ENCODE measurements around the gene DACH2. TPM values are rescaled to one million over a fixed set of nuclear protein-coding genes. Genes with fewer than 3 reads are reported as not detected.

Gene DACH2
- total and polyA plus RNA-seq, 10 donors = not detected

DNA sequence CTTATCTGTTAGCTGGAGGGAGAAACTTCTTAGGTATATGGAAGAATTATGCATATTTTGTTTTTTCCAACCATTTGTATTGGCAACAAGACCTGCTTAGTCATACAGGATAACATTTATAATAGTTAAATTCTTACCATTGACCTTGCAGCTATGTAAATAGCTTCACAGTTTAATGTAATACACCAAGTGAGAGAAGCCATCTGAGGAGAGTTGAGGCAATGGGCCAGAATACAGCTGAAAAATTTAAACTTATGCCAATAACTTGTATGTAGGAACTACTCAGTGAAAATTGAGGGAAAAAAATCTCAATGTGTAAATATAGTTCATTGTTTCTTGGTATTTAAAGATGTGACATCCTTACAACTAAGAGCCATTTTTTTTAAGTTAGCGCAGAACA is 273.5 kb downstream of the DACH2 start:
- WGBS, 5 donors = 70 to 86% (median 78%) methylated on average over 1 of the region's 1 CpG
- no peak for DNase-seq

DNA sequence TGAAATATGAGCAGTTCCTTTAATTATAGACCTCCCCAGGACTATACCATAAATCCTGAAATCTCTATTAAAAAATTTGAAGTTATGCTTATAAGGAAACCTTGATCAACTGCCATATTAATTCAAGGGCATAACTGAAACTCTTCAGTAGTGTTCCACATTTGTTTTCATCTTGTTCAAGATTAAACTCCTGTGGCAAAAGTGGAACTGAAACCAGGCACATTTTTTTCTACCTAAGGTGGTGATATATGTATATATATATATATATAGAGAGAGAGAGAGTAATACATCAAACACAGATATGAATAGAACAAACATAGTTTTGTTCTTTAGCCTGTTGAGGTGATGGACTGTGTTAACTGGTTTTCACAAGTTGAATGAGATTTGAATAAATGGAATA is 287.9 kb downstream of the DACH2 start:
- DNase-seq = no peak
- no peak for TF ChIP-seq POLR2AphosphoS5 (IDR thresholded peaks at IDR 0.05)
- no peak for TF ChIP-seq POLR2A (IDR thresholded peaks at IDR 0.05)
- TF ChIP-seq, protein P1, sequence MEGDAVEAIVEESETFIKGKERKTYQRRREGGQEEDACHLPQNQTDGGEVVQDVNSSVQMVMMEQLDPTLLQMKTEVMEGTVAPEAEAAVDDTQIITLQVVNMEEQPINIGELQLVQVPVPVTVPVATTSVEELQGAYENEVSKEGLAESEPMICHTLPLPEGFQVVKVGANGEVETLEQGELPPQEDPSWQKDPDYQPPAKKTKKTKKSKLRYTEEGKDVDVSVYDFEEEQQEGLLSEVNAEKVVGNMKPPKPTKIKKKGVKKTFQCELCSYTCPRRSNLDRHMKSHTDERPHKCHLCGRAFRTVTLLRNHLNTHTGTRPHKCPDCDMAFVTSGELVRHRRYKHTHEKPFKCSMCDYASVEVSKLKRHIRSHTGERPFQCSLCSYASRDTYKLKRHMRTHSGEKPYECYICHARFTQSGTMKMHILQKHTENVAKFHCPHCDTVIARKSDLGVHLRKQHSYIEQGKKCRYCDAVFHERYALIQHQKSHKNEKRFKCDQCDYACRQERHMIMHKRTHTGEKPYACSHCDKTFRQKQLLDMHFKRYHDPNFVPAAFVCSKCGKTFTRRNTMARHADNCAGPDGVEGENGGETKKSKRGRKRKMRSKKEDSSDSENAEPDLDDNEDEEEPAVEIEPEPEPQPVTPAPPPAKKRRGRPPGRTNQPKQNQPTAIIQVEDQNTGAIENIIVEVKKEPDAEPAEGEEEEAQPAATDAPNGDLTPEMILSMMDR (IDR thresholded peaks at IDR 0.05 in 8 of 11, conservative IDR thresholded peaks at IDR 0.05 in 3 of 11) = no peak
- Histone ChIP-seq H3K4me3 (no peak overlapping the region), H3K36me3 (no peaks in the 10 kb centered on the region), H3K9me3 (no peaks in the 10 kb centered on the region), H3K27ac (no peak overlapping the region), H3K4me1 (no peaks in the 10 kb centered on the region), H3K27me3 (replicated peaks in 1 of 7) (no peaks in the 10 kb centered on the region)
- intact Hi-C loops (cut with DNase I; ENCODE audit: low total_unique reads) = no loop called here

More for the DNA sequence above, 273.5 kb downstream of the DACH2 start:
- Histone ChIP-seq H3K9me3 (peaks cover 0 to 7% (median 0%) of the 10 kb centered on the region in 8 donors), H3K27me3 (replicated peaks in 1 of 7) (no peaks in the 10 kb centered on the region), H3K27ac (no peak overlapping the region), H3K36me3 (no peaks in the 10 kb centered on the region), H3K4me3 (no peak overlapping the region), H3K4me1 (no peaks in the 10 kb centered on the region)
- TF ChIP-seq POLR2A (IDR thresholded peaks at IDR 0.05) = no peak
- TF ChIP-seq, protein P1 (IDR thresholded peaks at IDR 0.05 in 8 of 11, conservative IDR thresholded peaks at IDR 0.05 in 3 of 11) = no peak
- TF ChIP-seq POLR2AphosphoS5 (IDR thresholded peaks at IDR 0.05) = no peak
- intact Hi-C loops (cut with DNase I; ENCODE audit: low total_unique reads) = no loop called here

DNA sequence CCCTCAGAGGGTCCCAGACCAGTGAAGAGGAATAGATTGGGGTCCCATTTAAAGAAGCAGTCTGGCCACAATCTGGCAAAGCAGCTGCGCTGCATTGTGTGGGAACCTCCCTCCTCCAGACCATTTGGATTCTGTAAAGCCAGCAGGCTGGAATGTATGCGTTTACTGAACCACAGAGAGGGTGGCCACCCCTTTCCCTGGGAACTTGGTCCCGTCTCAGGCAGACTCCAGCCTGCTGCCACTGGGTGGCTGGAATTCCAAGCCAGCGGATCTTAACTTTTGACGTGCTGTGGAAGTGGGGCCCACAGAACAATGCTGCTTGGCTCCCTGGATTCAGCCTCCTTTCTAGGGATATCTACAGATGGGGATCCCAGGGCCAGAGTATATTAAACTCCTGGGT is 307.2 kb downstream of the DACH2 start:
- Histone ChIP-seq H3K27me3 (replicated peaks in 1 of 7) (no peaks in the 10 kb centered on the region), H3K36me3 (no peaks in the 10 kb centered on the region), H3K4me1 (no peaks in the 10 kb centered on the region), H3K4me3 (no peak overlapping the region), H3K9me3 (no peaks in the 10 kb centered on the region), H3K27ac (no peak overlapping the region)
- intact Hi-C loops (cut with DNase I; ENCODE audit: low total_unique reads) = no loop called here
- no peak for DNase-seq
- WGBS, 5 donors = 68 to 77% (median 71%) methylated on average over 5 of the region's 5 CpGs; no CpG with 5 or more reads in 1 of the 5 donors
- no peak for TF ChIP-seq POLR2AphosphoS5 (IDR thresholded peaks at IDR 0.05)
- no peak for TF ChIP-seq POLR2A (IDR thresholded peaks at IDR 0.05)
- TF ChIP-seq, protein P1 (IDR thresholded peaks at IDR 0.05 in 8 of 11, conservative IDR thresholded peaks at IDR 0.05 in 3 of 11) = no peak

DNA sequence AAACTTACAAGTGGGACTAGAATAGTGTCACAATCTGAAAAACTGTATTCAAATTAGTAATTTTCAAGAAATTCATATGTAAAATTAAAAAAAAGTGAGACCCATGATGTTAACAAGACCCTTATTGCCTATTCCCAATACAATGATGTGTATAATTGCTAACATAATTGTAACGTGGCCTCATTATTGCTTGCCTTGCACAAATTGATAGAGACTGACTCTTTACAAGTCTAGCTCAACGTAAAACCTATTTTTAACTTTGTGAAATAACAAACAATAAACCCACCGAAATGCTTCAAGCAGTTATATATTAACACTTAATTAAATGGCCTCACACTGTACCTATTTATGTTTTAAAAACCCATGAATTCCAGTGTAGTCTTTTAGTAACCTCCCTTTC is 312.5 kb downstream of the DACH2 start:
- no peak for DNase-seq
- TF ChIP-seq, protein P1 (IDR thresholded peaks at IDR 0.05 in 8 of 11, conservative IDR thresholded peaks at IDR 0.05 in 3 of 11) = no peak
- TF ChIP-seq POLR2AphosphoS5 (IDR thresholded peaks at IDR 0.05) = no peak
- no peak for TF ChIP-seq POLR2A (IDR thresholded peaks at IDR 0.05)
- 46 to 67% (median 52%) methylated on average over 3 of the region's 3 CpGs for WGBS, 5 donors

More for the DNA sequence above, 312.5 kb downstream of the DACH2 start:
- Histone ChIP-seq H3K4me1 (no peaks in the 10 kb centered on the region), H3K27me3 (replicated peaks in 1 of 7) (no peaks in the 10 kb centered on the region), H3K9me3 (peaks cover 0 to 7% (median 0%) of the 10 kb centered on the region in 8 donors), H3K27ac (no peak overlapping the region), H3K4me3 (no peak overlapping the region), H3K36me3 (no peaks in the 10 kb centered on the region)
- intact Hi-C loops (cut with DNase I; ENCODE audit: low total_unique reads) = no loop called here

All from spleen (tissue), 11 donors.